ENCODE measurements around the gene GRM8. TPM values are rescaled to one million over a fixed set of nuclear protein-coding genes. Genes with fewer than 3 reads are reported as not detected.
A peak's percentile ranks its signal among the peaks of the same experiment; 100 is the strongest.

GRM8 gene
- total RNA-seq, 1 experiment from 2014 or later, result 0.27 TPM

DNA sequence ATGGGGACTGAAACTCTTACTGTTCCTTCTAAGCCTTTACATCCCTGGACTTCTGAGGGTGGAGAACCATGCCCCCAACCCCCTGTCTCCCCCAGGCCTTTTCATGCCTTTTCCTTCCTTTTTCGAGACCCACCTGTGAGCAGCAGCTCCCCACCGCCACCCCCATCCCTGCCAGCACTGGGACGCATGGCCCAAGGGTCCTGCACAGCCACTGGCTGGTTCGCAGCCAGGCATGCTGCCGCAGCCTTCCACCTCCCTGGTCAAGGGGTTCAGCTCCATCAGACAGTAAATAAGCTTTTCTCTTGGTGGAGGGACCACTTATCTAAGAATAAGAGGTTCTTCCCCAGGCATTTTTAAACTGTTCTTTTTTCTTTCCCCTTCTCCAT lies 584.4 kb downstream of the GRM8 start:
- DNase-seq (ENCODE audit: low read depth), result peak; percentile 5

- peak; percentile 74 for DNase-seq (ENCODE audit: low read depth)
Observed at GRCh38 chr7:126667742-126668366, 584.9 kb downstream of the GRM8 start.

DNA sequence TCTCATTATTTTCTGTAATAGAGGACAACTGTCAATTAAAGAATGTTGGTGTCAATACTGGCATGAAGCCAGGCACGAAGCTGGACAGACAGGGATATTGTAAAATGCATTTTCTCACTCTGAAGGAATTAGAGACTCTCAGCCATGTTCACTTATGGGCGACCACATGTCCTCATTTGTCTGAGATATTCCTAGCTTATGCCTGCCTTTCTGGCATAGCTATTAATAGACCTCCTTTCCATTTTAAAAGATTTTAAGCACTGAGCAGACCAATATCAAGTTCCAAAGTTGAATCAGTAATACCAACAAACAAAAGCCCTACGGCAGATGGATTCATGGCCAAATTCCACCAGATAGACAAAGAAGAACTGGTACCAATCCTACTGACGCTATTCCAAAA lies 589.9 kb downstream of the GRM8 start:
- DNase-seq (ENCODE audit: low read depth), result no peak

GRCh38 chr7:126659124-126659523 lies 593.6 kb downstream of the GRM8 start:
- DNase-seq (ENCODE audit: low read depth), result no peak

DNA sequence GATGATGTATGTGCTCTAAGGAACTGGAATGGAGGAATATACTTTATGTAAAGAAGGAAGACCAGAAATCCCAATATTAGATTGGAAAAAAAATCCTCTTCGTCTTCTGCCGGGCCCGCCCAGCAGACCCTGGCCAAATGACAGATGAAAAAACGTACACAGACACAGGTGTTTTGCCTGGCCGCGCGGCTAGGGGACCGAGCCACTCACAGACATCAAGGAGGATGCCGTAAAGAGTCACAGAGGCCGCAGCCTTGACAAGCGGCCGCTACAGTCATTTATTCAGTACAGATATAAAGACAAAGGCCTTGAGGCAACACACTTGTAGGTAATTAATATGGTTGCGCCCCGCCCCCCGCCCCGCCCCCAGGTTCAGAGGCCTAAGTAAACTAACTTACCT lies 594.1 kb downstream of the GRM8 start:
- no peak for DNase-seq (ENCODE audit: low read depth)

GRCh38 chr7:126657599-126658358 lies 595.0 kb downstream of the GRM8 start:
- DNase-seq (ENCODE audit: low read depth), result no peak

- no peak for DNase-seq (ENCODE audit: low read depth)
Observed at GRCh38 chr7:126657137-126657536, 595.6 kb downstream of the GRM8 start.

- DNase-seq (ENCODE audit: low read depth), result no peak
Observed at GRCh38 chr7:126656165-126656564, 596.6 kb downstream of the GRM8 start.

DNA sequence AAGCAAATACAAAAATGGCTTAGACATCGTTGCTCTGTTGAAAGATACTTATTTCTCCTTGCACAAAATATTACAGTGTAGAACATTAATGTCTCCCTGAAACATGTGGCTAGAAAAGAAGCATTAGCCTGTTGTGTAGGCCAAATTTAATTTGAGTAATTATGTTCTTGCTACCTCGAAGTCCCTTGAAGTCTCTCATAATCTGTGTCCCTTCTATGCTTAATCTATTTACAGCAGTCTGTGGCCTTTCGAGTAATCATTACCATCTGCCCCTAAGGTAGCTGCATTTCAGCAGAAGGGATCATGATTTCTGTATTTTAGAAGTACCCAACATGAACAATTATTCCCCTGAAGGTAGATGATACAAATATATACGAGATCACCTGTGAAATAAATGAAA lies 615.2 kb downstream of the GRM8 start:
- DNase-seq (ENCODE audit: low read depth), result no peak

GRCh38 chr7:126635545-126635944 lies 617.2 kb downstream of the GRM8 start:
- DNase-seq (ENCODE audit: low read depth), result no peak

- peak; percentile 25 for DNase-seq (ENCODE audit: low read depth)
Observed at GRCh38 chr7:126608339-126608776, 644.4 kb downstream of the GRM8 start.

DNA sequence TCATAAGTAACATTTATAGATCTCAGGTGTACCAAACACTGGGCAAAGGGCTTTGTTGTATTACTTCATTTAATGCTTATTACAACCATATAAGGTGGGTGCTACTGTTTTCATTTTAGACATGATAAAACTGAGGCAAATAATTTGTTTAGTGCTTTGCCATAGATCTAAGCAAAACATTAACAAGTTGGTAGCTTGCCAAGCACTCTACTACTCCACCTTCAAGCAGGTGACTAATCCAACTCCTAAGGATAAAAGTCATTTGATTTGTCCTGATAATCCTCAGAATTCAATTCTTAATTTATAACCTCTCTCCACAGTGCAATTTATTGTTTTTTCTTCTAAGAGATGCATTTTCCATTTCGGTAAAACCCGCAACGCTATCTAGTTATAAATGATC lies 646.4 kb downstream of the GRM8 start:
- DNase-seq (ENCODE audit: low read depth), result no peak

- DNase-seq (ENCODE audit: low read depth), result no peak
Observed at GRCh38 chr7:126605553-126605952, 647.2 kb downstream of the GRM8 start.

DNA sequence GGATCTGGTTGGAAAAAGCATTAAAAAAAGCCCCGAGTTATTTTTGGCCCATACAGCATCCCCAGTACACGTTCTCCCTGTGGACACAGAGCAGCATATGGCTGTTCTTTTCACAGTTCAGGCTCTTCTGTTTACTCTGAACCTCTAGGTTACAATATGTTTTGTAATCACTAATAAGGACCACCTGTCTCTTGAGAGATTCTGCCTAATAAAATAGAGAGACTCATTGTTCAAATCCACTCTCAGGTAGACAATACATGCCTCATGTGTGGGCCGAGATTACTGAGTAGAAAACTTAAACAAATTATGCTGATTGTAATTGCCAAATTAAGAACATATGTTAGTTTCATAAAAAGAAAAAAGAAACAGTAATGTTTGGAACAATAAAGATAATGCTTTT lies 647.7 kb downstream of the GRM8 start:
- DNase-seq (ENCODE audit: low read depth), result no peak

- no peak for DNase-seq (ENCODE audit: low read depth)
Observed at GRCh38 chr7:126589068-126589684, 663.6 kb downstream of the GRM8 start.

GRCh38 chr7:126578338-126578737 lies 674.4 kb downstream of the GRM8 start:
- DNase-seq (ENCODE audit: low read depth), result no peak

- peak; percentile 62 for DNase-seq (ENCODE audit: low read depth)
Observed at GRCh38 chr7:126574276-126575250, 678.2 kb downstream of the GRM8 start.

DNA sequence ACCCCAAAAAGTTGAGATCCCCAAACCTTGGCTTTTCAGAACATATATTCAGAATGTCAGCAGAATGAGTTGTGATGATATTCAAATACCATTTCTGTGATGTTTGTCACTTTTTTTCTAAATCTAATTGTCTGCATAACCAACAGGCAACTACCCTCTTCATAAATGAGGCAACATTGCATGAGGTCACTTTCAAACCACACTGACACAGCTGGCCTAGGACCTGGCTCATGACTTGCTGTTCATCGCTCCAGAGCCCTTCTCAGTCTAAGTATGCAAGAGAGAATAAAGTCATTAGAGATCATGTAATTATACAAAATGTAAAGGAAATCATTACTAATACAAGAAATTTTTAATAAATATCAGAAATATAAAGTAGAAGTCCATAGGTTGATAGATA lies 681.9 kb downstream of the GRM8 start:
- no peak for DNase-seq (ENCODE audit: low read depth)

- DNase-seq (ENCODE audit: low read depth), result no peak
Observed at GRCh38 chr7:126569402-126569801, 683.3 kb downstream of the GRM8 start.

DNA sequence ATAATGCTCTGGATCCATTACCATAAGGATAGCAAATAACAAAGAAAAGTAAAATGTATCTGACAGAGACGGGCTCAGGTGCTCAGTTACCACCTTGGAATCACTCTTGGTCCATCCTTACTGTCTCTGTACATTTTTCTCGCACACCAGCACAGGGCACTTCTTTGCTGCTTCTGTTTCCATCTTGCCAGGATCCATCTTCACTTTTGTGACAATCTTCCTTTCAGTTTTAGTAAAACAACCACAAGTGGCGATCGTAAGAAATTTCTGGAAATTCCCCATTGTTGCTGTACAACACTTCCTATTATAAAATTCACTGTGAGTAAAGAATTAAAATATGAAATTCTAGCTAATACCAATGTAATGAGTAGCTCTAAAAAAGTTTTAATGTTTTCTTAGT lies 695.5 kb downstream of the GRM8 start:
- DNase-seq (ENCODE audit: low read depth), result no peak

DNA sequence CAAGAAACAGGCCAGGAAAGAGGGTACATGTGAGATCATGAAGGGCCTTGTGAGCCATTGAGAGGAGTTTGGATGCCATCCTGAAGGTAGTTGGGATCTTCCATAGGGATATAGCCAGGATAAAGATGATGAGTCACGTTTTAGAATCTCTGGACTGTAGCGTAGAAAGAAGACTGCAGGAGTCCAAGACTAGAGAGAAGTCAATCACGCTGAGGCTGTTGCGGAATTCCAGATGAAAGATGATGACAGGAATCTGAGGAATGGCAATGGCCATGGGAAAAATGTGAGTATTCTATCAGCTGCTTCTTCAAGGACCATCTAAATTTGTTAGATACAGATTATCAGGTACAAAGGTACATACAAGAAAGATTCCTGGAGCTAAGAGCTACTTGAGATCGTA lies 711.3 kb downstream of the GRM8 start:
- no peak for DNase-seq (ENCODE audit: low read depth)

DNA sequence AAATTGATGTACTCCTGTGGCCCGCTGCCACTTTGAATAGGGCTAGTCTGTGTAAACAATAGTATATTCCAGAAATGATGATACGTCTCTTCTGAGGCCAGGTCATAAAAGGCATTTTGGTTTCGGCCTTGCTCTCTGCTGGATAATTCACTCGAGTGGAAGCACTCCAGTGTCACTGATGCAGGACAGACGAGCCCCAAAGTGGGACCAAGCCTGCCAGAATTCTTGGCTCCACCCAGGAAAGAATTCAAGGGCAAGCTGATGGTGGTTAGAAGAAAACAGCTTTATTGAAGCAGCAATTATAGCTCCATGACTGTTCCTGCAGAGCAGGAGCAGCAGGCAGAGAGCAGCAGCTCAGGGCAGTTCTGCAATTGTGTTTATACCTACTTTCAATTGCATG lies 717.6 kb downstream of the GRM8 start:
- DNase-seq (ENCODE audit: low read depth), result no peak

All from M059J (cell line).